GM18498 (cell line): ENCODE data around the gene TIGD7.

Experiments used
- ATAC-seq: cut with Tn5 transposase; IDR thresholded peaks from one replicate; pipeline ENCODE4 v1.9.1; 2021; ENCODE audit warnings: mild to moderate bottlenecking, moderate library complexity; ENCODE audit not compliant: unreplicated experiment

Gene TIGD7, protein sequence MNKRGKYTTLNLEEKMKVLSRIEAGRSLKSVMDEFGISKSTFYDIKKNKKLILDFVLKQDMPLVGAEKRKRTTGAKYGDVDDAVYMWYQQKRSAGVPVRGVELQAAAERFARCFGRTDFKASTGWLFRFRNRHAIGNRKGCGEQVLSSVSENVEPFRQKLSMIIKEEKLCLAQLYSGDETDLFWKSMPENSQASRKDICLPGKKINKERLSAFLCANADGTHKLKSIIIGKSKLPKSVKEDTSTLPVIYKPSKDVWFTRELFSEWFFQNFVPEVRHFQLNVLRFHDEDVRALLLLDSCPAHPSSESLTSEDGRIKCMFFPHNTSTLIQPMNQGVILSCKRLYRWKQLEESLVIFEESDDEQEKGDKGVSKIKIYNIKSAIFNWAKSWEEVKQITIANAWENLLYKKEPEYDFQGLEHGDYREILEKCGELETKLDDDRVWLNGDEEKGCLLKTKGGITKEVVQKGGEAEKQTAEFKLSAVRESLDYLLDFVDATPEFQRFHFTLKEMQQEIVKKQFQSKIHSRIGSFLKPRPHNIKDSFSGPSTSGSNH

GRCh38 chr16:3305109-3306068 lies at the start of gene TIGD7, which contains the start of gene ZNF75A:
TSS of gene TIGD7 (minus strand) at chr16:3305430. CDS start at chr16:3300614, 4,816 bp downstream.
TSS of gene ZNF75A (plus strand) at chr16:3305497. CDS start at chr16:3308429, 2,932 bp downstream.
- ATAC-seq: peak; percentile 94

GRCh38 chr16:3349175-3349574 lies 43.9 kb upstream of the TIGD7 start:
- ATAC-seq: no peak

DNA sequence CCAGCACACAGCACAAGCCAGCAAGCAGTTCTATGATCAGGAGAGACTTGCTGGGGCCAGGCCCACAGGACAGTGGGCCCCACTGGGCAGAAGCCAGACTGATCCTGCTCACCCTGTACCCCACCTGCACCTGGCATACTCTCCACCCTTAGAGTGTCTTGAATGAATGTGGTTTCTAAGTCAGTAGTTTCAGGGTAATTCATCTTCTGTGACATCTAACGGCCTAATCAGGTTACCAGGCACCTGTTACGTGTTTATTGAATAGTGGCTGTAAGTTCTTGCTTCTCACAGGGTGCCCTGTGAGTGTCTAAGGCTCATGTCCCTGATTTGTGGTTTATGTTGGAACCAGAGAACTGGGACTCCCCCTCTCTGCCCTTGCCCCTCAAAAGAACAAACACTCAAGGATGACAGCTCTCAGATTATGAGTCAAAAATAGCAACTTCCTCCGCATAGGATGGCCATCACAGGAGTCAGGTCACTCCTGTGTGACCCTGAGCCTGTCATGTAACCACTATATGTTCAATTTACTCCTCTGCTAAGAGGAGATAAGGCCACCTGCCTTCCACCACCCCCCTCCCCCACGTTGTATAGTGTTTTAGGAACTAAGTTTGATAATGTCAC lies 43.4 kb upstream of the TIGD7 start:
- ATAC-seq: no peak

DNA sequence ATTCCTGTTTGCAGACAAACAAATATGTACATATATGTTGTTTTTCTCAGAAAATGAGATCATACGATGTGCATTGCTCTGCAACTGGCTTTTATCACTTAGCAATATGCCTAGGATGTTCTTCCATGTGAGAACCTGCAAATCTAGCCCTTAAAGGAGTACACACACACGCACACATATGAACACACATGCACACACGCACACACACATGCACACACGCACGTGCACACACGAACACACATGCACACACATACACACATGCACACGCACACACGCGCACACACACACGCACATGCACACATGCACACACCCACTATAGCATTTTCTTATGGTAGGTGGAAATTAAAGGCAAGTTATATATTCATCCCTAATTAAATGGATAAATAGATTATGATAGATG lies 42.4 kb upstream of the TIGD7 start:
- ATAC-seq: no peak

DNA sequence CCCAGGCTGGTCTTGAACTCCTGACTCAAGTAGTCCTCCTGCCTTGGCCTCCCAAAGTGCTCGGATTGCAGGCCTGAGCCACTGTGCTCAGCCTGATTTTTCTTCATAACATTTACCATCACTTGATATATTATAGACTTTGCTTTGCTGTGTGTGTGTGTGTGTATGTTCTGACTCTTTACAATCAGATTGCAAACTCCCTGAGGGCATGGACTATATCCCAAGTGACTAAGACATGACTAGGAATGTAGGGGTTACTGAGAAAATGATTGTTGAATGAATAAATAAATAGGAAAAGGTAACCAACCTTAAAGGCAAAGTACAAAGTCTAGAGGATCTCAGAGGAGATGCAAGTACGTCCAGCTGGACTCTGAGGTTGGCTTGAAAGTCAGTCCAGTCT lies 40.8 kb upstream of the TIGD7 start:
- ATAC-seq: no peak

GRCh38 chr16:3328643-3329042 lies 23.4 kb upstream of the TIGD7 start:
- no peak for ATAC-seq

DNA sequence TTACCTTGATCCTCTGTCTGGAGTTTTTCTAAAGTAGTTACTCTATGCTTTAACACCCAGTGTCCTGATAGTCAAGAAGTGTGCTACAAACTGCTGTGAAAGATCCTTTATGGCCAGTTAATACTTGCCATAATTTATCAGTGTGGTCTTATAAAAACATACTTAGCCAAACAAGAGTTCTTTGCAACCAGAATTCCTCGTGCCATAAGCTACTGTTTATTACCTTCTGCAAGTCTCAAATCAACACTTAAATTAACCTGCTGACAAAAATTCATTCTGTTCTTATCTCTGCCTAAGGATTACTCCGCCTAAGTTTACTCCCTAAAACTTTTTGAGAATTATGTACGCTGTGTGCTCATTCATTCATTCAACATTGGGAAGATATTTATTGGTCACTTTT lies 22.9 kb upstream of the TIGD7 start:
- ATAC-seq: no peak

GRCh38 chr16:3327514-3327913 lies 22.3 kb upstream of the TIGD7 start:
- ATAC-seq: no peak

DNA sequence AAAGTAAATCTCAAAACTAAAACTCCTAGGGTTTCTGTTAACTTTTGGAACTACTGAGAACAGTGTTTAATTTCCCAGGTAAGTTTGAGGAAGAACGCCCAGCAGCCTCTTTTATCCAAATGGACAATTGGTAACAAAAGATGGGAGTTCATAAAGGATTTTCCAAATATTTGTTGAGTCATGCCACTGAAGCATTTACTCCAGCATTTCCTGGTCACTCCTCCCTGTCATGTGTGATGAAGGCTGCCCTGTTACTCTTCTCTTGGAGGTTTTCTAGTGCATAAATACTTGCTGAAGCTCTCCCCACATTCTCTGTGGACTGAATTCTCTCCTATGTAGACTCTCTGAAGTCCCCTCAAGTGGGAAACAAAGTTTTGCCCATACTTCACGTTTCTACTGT lies 16.6 kb upstream of the TIGD7 start:
- ATAC-seq: no peak

- no peak for ATAC-seq
Measured at GRCh38 chr16:3317315-3317999, 12.2 kb upstream of the TIGD7 start.

- no peak for ATAC-seq
Measured at GRCh38 chr16:3311496-3311895, 6.3 kb upstream of the TIGD7 start.

GRCh38 chr16:3306078-3306477 lies 848 bp upstream of the TIGD7 start:
- ATAC-seq: no peak

GRCh38 chr16:3304370-3304769 lies 860 bp downstream of the TIGD7 start:
- ATAC-seq: no peak

GRCh38 chr16:3295783-3296182 lies 9.4 kb downstream of the TIGD7 start:
- no peak for ATAC-seq

DNA sequence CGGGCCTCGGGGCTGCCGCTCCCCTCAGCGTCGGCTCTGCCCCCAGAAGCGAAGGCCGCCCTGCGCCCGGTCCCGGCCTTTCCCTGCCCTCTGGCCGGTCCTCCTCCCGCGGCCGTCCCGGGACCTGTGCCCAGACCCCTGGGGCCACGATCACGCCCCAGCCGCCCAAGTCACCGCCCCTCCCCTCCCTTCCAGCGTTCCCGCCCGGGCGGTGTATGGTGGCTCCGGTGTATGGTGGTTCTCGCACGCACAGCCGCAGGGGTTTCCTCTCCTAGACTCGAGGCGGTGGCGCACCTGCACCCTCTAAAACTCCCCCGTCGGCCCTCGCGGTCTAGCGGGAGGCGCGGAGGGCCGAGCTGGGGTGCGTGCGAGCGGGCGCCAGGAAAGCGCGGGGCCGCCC lies 10.0 kb downstream of the TIGD7 start:
- ATAC-seq: no peak

DNA sequence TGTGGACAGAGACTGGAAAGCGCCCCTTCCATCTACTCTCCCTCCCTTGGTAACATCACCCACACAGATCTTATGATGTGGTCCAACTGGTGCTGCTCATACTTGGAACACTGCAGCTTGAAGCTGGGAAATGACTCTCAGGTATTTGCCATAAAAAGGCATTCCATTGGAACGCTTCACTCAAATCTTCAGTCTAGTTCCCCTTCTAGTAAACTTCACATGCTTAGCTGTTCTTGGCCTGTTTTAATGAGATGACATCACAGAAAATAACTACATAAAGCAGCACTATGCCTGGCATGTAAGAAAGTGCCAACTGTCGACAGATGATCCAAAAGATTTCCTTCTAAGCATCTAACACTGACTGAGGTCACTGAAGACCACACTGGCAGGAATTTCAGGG lies 12.6 kb downstream of the TIGD7 start:
- ATAC-seq: no peak

- ATAC-seq: no peak
Measured at GRCh38 chr16:3289998-3290673, 15.1 kb downstream of the TIGD7 start.

- ATAC-seq: no peak
Measured at GRCh38 chr16:3285131-3285530, 20.1 kb downstream of the TIGD7 start.

DNA sequence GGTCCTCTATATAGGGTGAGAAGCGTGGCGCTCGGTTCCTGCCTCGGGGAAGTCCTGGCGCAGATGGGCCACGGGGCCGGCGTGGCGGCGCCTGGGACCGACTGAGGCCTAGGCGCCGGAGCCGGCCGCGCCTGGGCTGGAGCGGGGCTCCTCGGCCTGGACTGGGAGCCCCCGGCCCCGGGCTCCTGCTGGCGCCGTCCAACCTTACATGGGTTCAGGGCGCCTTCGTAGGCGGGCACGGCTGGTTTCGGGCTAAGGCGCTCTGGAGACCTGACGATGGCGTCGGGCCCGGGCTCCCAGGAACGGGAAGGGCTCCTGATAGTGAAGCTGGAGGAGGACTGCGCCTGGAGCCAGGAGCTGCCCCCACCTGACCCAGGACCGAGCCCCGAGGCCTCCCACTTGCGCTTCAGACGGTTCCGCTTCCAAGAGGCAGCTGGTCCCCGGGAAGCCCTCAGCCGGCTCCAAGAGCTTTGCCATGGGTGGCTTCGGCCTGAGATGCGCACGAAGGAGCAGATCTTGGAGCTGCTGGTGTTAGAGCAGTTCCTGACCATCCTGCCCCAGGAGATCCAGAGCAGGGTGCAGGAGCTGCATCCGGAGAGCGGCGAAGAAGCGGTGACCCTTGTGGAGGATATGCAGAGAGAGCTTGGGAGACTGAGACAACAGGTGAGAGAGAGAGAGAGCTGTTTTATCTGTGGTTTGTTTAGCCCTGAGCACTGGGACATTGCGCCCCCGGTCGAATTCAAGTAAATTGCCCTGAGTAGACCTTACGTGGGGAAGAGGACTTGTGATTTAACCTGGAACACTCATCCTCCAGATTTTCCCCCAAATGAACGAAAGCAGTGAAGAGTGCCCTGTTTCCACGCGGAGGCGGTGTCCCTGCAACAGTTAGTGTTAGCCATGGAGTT lies 21.4 kb downstream of the TIGD7 start:
- no peak for ATAC-seq
